ENCODE measurements around the gene UBA1.

UBA1 gene

DNA sequence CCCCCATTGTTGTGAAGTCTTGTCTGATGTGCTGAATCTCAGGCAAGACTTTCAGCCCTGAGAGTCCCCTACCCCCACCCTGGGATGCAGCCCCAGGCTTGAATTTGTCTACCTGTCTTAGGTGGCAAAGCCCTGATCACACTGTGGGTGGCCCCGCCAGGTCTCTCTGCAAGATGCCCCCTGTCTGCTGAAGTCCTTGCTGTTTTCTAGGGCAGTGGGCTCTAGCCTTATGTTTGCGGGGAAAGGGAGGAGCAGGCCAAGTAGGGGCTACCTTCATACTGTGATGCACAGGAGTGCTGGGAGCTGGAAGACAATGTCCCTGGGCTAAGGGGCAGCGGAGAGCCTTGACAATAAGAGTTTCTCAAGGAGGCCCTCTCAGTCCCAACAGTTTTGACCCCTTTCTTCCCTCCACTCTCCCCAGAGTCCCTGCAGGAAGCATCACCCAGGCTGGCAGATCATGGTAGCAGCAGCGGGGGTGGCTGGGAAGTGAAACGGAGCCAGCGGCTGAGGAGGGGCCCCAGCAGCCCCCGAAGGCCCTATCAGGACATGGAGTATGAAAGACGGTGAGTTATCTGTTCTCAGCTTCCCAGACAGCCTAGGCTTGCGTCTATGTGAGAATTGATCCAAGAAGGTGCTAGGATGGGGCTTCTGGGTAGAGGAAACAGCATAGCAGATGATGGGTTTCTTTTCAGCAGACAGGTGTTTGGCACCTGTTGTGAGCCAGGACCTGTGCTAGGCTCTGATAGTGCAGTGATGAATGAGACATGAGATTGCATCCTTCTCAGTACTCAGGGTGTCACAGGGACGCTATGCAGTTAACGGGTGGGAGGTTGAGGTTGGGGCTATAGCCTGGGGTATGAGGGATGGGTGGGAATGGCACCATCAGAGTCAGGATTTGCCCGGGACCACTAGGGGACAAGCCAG lies 46.4 kb upstream of the UBA1 start:
- H3F3A ChIP-seq (ENCODE audit: insufficient read depth, low read length): no peaks in the 10 kb centered on the region
- H3K4me3 ChIP-seq (ENCODE audit: low read depth, low read length, poor library complexity, severe bottlenecking): peak overlapping the region; percentile 92
- no peaks in the 10 kb centered on the region for H3K9me3 ChIP-seq (ENCODE audit: low read length)
- H3K9me2 ChIP-seq (ENCODE audit: low read depth, low read length): no peaks in the 10 kb centered on the region
- no peaks in the 10 kb centered on the region for H3K27me3 ChIP-seq (ENCODE audit: insufficient read depth, low read length)
- peaks cover 50% of the 10 kb centered on the region for H3K36me3 ChIP-seq (ENCODE audit: insufficient read depth, low read length)
- H3K9ac ChIP-seq (ENCODE audit: low read length): peak overlapping the region; percentile 93; the same call in 1 of the 2 replicates
- H3K4me2 ChIP-seq (ENCODE audit: low read length): peak overlapping the region; percentile 94
- peaks cover 70% of the 10 kb centered on the region for H3K79me2 ChIP-seq (ENCODE audit: insufficient read depth, low read length)
- TF ChIP-seq EZH2 (IDR thresholded peaks at IDR 0.05; ENCODE audit: borderline replicate concordance, low read length): no peak
- TF ChIP-seq, protein P1, sequence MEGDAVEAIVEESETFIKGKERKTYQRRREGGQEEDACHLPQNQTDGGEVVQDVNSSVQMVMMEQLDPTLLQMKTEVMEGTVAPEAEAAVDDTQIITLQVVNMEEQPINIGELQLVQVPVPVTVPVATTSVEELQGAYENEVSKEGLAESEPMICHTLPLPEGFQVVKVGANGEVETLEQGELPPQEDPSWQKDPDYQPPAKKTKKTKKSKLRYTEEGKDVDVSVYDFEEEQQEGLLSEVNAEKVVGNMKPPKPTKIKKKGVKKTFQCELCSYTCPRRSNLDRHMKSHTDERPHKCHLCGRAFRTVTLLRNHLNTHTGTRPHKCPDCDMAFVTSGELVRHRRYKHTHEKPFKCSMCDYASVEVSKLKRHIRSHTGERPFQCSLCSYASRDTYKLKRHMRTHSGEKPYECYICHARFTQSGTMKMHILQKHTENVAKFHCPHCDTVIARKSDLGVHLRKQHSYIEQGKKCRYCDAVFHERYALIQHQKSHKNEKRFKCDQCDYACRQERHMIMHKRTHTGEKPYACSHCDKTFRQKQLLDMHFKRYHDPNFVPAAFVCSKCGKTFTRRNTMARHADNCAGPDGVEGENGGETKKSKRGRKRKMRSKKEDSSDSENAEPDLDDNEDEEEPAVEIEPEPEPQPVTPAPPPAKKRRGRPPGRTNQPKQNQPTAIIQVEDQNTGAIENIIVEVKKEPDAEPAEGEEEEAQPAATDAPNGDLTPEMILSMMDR (IDR thresholded peaks at IDR 0.05; ENCODE audit: low read length): no peak
- H3K4me1 ChIP-seq (ENCODE audit: insufficient read depth, low read length, severe bottlenecking): peaks cover 20% of the 10 kb centered on the region
- no peaks in the 10 kb centered on the region for H4K20me1 ChIP-seq (ENCODE audit: insufficient read depth, low read length)
- no peak overlapping the region for H2AFZ ChIP-seq (ENCODE audit: low read length)
- H3K27ac ChIP-seq (ENCODE audit: low read depth, low read length, poor library complexity, severe bottlenecking): peak overlapping the region; percentile 93

DNA sequence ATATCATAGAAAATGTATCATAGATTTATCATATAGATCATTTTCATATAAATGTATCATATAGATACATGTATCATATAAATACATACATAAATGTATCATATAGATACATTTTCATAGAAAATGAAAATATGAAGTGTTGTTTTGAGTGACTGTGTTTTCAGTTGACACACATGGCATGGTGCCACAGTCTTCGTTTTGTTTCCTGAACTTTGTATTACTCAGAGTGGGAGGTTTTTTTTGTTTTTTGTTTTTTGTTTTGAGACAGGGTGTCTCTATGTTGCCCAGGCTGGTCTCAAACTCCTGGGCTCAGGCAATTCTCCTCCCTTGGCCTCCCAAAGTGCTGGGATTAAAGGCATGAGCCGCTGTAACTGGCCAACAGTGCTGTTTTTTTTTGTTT lies 44.7 kb upstream of the UBA1 start:
- Histone ChIP-seq H3K9ac (ENCODE audit: low read length) (no peak overlapping the region), H3F3A (ENCODE audit: insufficient read depth, low read length) (no peaks in the 10 kb centered on the region), H2AFZ (ENCODE audit: low read length) (no peak overlapping the region), H3K27ac (ENCODE audit: low read depth, low read length, poor library complexity, severe bottlenecking) (no peak overlapping the region), H4K20me1 (ENCODE audit: insufficient read depth, low read length) (no peaks in the 10 kb centered on the region), H3K4me1 (ENCODE audit: insufficient read depth, low read length, severe bottlenecking) (peaks cover 13% of the 10 kb centered on the region), H3K27me3 (ENCODE audit: insufficient read depth, low read length) (no peaks in the 10 kb centered on the region), H3K79me2 (ENCODE audit: insufficient read depth, low read length) (peaks cover 72% of the 10 kb centered on the region), H3K4me2 (ENCODE audit: low read length) (no peak overlapping the region), H3K9me3 (ENCODE audit: low read length) (no peaks in the 10 kb centered on the region), H3K9me2 (ENCODE audit: low read depth, low read length) (no peaks in the 10 kb centered on the region), H3K4me3 (ENCODE audit: low read depth, low read length, poor library complexity, severe bottlenecking) (no peak overlapping the region), H3K36me3 (ENCODE audit: insufficient read depth, low read length) (peaks cover 55% of the 10 kb centered on the region)
- TF ChIP-seq, protein P1 (IDR thresholded peaks at IDR 0.05; ENCODE audit: low read length): no peak

DNA sequence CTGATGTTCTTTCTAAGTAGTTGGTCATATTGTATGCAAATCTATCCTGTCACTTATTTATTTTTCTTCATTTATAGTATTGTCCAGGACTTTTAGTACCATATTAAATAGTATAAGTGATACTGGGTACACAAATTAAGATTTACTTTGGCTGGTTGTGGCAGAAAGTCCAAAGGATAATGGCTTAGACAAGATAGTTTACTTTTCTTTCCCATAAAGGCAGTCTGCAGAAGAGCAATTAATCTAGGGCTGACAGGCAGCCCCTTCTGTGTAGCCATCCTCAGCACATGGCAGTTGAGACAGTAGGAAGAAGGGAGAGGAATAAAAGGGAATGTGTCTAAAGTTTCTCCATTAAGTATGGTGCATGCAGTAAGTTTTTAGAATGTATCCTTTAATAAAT lies 42.2 kb upstream of the UBA1 start:
- peaks cover 9% of the 10 kb centered on the region for H3K4me1 ChIP-seq (ENCODE audit: insufficient read depth, low read length, severe bottlenecking)
- H3K4me3 ChIP-seq (ENCODE audit: low read depth, low read length, poor library complexity, severe bottlenecking): no peak overlapping the region
- H3K9ac ChIP-seq (ENCODE audit: low read length): no peak overlapping the region
- H3K27me3 ChIP-seq (ENCODE audit: insufficient read depth, low read length): no peaks in the 10 kb centered on the region
- H3F3A ChIP-seq (ENCODE audit: insufficient read depth, low read length): no peaks in the 10 kb centered on the region
- TF ChIP-seq EZH2 (IDR thresholded peaks at IDR 0.05; ENCODE audit: borderline replicate concordance, low read length): no peak
- TF ChIP-seq, protein P1 (IDR thresholded peaks at IDR 0.05; ENCODE audit: low read length): no peak
- no peaks in the 10 kb centered on the region for H3K9me2 ChIP-seq (ENCODE audit: low read depth, low read length)
- no peaks in the 10 kb centered on the region for H3K9me3 ChIP-seq (ENCODE audit: low read length)
- no peak overlapping the region for H3K27ac ChIP-seq (ENCODE audit: low read depth, low read length, poor library complexity, severe bottlenecking)
- H3K79me2 ChIP-seq (ENCODE audit: insufficient read depth, low read length): peaks cover 68% of the 10 kb centered on the region
- no peak overlapping the region for H2AFZ ChIP-seq (ENCODE audit: low read length)
- H4K20me1 ChIP-seq (ENCODE audit: insufficient read depth, low read length): no peaks in the 10 kb centered on the region
- peaks cover 70% of the 10 kb centered on the region for H3K36me3 ChIP-seq (ENCODE audit: insufficient read depth, low read length)
- no peak overlapping the region for H3K4me2 ChIP-seq (ENCODE audit: low read length)

Measured in OCI-LY1 (cell line).